ENCODE measurements around the gene DCC.
"Not testable (repeated sequence)": the region's sequence is repeated elsewhere in the genome, so short reads cannot be mapped to it uniquely, and the experiment has no call there.

DCC gene

GRCh38 chr18:53490019-53490418 lies 1150.0 kb downstream of the DCC start:
- no peak for TF ChIP-seq GATA1 (IDR thresholded peaks at IDR 0.05; ENCODE audit: low read depth, low read length)
- TF ChIP-seq POLR2A (IDR thresholded peaks at IDR 0.05; ENCODE audit: low read length) = no peak
- no peak for DNase-seq

- no peak for DNase-seq
- TF ChIP-seq POLR2A (IDR thresholded peaks at IDR 0.05; ENCODE audit: low read length) = no peak
- no peak for TF ChIP-seq GATA1 (IDR thresholded peaks at IDR 0.05; ENCODE audit: low read depth, low read length)
These were observed 1156.0 kb downstream of the DCC start for GRCh38 chr18:53496028-53496427.

- DNase-seq = no peak
- TF ChIP-seq GATA1 (IDR thresholded peaks at IDR 0.05; ENCODE audit: low read depth, low read length) (no peak), POLR2A (IDR thresholded peaks at IDR 0.05; ENCODE audit: low read length) (no peak)
These were observed 1164.0 kb downstream of the DCC start for GRCh38 chr18:53503914-53504441.

GRCh38 chr18:53508529-53508928 lies 1168.5 kb downstream of the DCC start:
- no peak for DNase-seq
- TF ChIP-seq GATA1 (IDR thresholded peaks at IDR 0.05; ENCODE audit: low read depth, low read length) = no peak
- TF ChIP-seq POLR2A (IDR thresholded peaks at IDR 0.05; ENCODE audit: low read length) = no peak

- TF ChIP-seq GATA1 (IDR thresholded peaks at IDR 0.05; ENCODE audit: low read depth, low read length) (no peak), POLR2A (IDR thresholded peaks at IDR 0.05; ENCODE audit: low read length) (no peak)
- no peak for DNase-seq
These were observed 1169.9 kb downstream of the DCC start for GRCh38 chr18:53509886-53510285.

GRCh38 chr18:53511725-53512124 lies 1171.7 kb downstream of the DCC start:
- not testable (repeated sequence) for DNase-seq

- DNase-seq = no peak
These were observed 1181.1 kb downstream of the DCC start for GRCh38 chr18:53521068-53521467.

GRCh38 chr18:53526101-53526870 lies 1186.3 kb downstream of the DCC start:
- DNase-seq = no peak
- TF ChIP-seq GATA1 (IDR thresholded peaks at IDR 0.05; ENCODE audit: low read depth, low read length) = no peak
- TF ChIP-seq POLR2A (IDR thresholded peaks at IDR 0.05; ENCODE audit: low read length) = no peak

More at GRCh38 chr18:53521068-53521467, 1181.1 kb downstream of the DCC start:
- no peak for TF ChIP-seq GATA1 (IDR thresholded peaks at IDR 0.05; ENCODE audit: low read depth, low read length)
- no peak for TF ChIP-seq POLR2A (IDR thresholded peaks at IDR 0.05; ENCODE audit: low read length)

GRCh38 chr18:53527365-53527764 lies 1187.4 kb downstream of the DCC start:
- no peak for DNase-seq
- TF ChIP-seq GATA1 (IDR thresholded peaks at IDR 0.05; ENCODE audit: low read depth, low read length) (no peak), POLR2A (IDR thresholded peaks at IDR 0.05; ENCODE audit: low read length) (no peak)

- no peak for DNase-seq
- no peak for TF ChIP-seq POLR2A (IDR thresholded peaks at IDR 0.05; ENCODE audit: low read length)
- TF ChIP-seq GATA1 (IDR thresholded peaks at IDR 0.05; ENCODE audit: low read depth, low read length) = no peak
These were observed 1191.2 kb downstream of the DCC start for GRCh38 chr18:53531187-53531586.

GRCh38 chr18:53531896-53532295 lies 1191.9 kb downstream of the DCC start:
- DNase-seq = no peak
- TF ChIP-seq GATA1 (IDR thresholded peaks at IDR 0.05; ENCODE audit: low read depth, low read length) (no peak), POLR2A (IDR thresholded peaks at IDR 0.05; ENCODE audit: low read length) (no peak)

- DNase-seq = no peak
- TF ChIP-seq POLR2A (IDR thresholded peaks at IDR 0.05; ENCODE audit: low read length) = no peak
- TF ChIP-seq GATA1 (IDR thresholded peaks at IDR 0.05; ENCODE audit: low read depth, low read length) = no peak
These were observed 1194.2 kb downstream of the DCC start for GRCh38 chr18:53534203-53534602.

GRCh38 chr18:53534695-53535094 lies 1194.7 kb downstream of the DCC start:
- TF ChIP-seq GATA1 (IDR thresholded peaks at IDR 0.05; ENCODE audit: low read depth, low read length) (no peak), POLR2A (IDR thresholded peaks at IDR 0.05; ENCODE audit: low read length) (no peak)

GRCh38 chr18:53536908-53537307 lies 1196.9 kb downstream of the DCC start:
- DNase-seq = no peak
- TF ChIP-seq GATA1 (IDR thresholded peaks at IDR 0.05; ENCODE audit: low read depth, low read length) = no peak
- TF ChIP-seq POLR2A (IDR thresholded peaks at IDR 0.05; ENCODE audit: low read length) = no peak

More at GRCh38 chr18:53534695-53535094, 1194.7 kb downstream of the DCC start:
- no peak for DNase-seq

GRCh38 chr18:53541924-53542323 lies 1201.9 kb downstream of the DCC start:
- DNase-seq = no peak
- TF ChIP-seq POLR2A (IDR thresholded peaks at IDR 0.05; ENCODE audit: low read length) = no peak
- no peak for TF ChIP-seq GATA1 (IDR thresholded peaks at IDR 0.05; ENCODE audit: low read depth, low read length)
